K562 (cell line): Measurements from ENCODE around the gene KCNAB2.

Experiments used
- BRD4 ChIP-seq: fragments of 200-600 bp; sonication (generic); IDR thresholded peaks from 2 replicates; pipeline ENCODE4 v1.6.1; 2017; ENCODE audit warnings: inconsistent platforms
- CHD4 ChIP-seq: fragments of 200-600 bp; sonication (generic); IDR thresholded peaks from 3 replicates; pipeline ENCODE4 v1.6.1; 2012; ENCODE audit warnings: low read depth, mild to moderate bottlenecking, mixed read lengths, low read length, inconsistent platforms; ENCODE audit not compliant: insufficient read depth, insufficient replicate concordance, poor library complexity, severe bottlenecking
- ETV5 ChIP-seq: sonication (generic); formaldehyde crosslinking; IDR thresholded peaks from 2 replicates; pipeline ENCODE4 v1.4.0; 2020; ENCODE audit warnings: low read depth, mild to moderate bottlenecking, missing genetic modification reagents
- HDAC3 ChIP-seq: fragments of 450-650 bp; IDR thresholded peaks from 2 replicates; pipeline ENCODE4 v1.6.1; 2018; ENCODE audit warnings: borderline replicate concordance, mild to moderate bottlenecking, moderate library complexity; ENCODE audit not compliant: partially characterized antibody
- MED1 ChIP-seq: sonication (generic); formaldehyde crosslinking; IDR thresholded peaks from 2 replicates; pipeline ENCODE4 v1.8.1; 2023; ENCODE audit warnings: missing genetic modification reagents, borderline replicate concordance
- NBN ChIP-seq: fragments of 450-650 bp; IDR thresholded peaks from 2 replicates; pipeline ENCODE4 v1.6.1; 2016; ENCODE audit warnings: low read depth, mild to moderate bottlenecking
- NFE2 ChIP-seq: IDR thresholded peaks from 2 replicates; pipeline ENCODE4 v1.6.1; 2014; ENCODE audit warnings: antibody characterized with exemption, low read depth
- NR3C1 ChIP-seq: sonication (generic); formaldehyde crosslinking; IDR thresholded peaks from 2 replicates; pipeline ENCODE4 v1.8.1; 2022; ENCODE audit warnings: missing genetic modification reagents
- TGIF2 ChIP-seq: sonication (generic); formaldehyde crosslinking; IDR thresholded peaks from 2 replicates; pipeline ENCODE4 v1.8.1; 2022; ENCODE audit warnings: mild to moderate bottlenecking, missing genetic modification reagents, moderate library complexity
- ZBTB1 ChIP-seq: sonication (generic); formaldehyde crosslinking; IDR thresholded peaks from 2 replicates; pipeline ENCODE4 v1.8.1; 2023; ENCODE audit warnings: missing genetic modification reagents, low read depth, mild to moderate bottlenecking, borderline replicate concordance
- TF ChIP-seq, protein P1 (sequence below): fragments of 200-800 bp; sonication (Bioruptor generic); IDR thresholded peaks from 2 replicates; pipeline ENCODE4 v1.6.1; 2017; ENCODE audit warnings: missing genetic modification characterization, missing compliant biosample characterization
- TF ChIP-seq, protein P2 (sequence below): sonication (generic); formaldehyde crosslinking; IDR thresholded peaks from 2 replicates; pipeline ENCODE4 v1.9.0; 2022; ENCODE audit warnings: mild to moderate bottlenecking, missing genetic modification reagents
- TF ChIP-seq, protein P3 (sequence below), 3 experiments: IDR thresholded peaks in 2 of 3; conservative IDR thresholded peaks in 1 of 3; 2 replicates each; pipeline ENCODE4 v1.5.1; 2011 to 2012; ENCODE audit warnings: low read length in 3 of 3, mild to moderate bottlenecking in 3 of 3, control low read depth in 2 of 3, improper control_type of control experiment in 1 of 3, inconsistent platforms in 1 of 3, low read depth in 1 of 3, mixed read lengths in 1 of 3, moderate library complexity in 1 of 3; ENCODE audit not compliant: insufficient read depth in 2 of 3

DNA sequence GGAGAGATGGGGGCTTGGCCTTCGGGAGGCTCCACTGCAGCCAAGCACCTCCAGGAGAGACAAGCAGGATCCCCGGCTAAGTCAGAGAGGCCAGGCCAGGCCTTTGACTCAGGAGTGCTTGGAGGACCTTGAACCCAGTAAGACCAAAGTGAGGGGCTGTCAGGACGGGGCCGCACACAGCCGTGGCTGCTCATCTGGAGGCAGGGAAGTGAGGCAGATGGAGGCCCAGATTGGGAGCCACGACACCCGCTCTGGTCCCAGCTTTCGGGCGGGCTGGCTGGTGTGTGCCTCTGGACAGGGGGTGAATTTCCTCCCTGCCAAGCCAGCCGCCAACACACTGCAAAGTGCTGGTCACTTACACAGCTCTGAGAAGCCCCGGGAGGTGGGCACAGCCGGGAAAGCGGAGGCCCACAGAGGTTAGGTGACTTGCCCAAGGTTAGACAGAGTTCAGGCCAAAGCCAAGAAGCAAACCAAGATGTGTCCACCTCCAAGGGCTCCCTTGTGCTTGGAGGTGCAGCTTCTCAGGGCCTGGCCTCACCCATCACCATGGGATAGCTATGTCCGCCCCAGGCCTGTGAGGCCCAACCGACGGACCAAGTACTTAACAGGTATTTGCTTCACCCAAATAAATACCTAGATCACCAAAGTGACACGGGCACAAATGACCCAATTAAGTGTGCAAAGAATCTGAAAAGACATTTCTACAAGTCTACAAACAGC lies 76.1 kb downstream of the KCNAB2 start:
- TF ChIP-seq NR3C1 (CRISPR knock-in tag) (no peak), TGIF2 (CRISPR knock-in tag) (no peak), BRD4 (no peak), CHD4 (no peak), ZBTB1 (CRISPR knock-in tag) (no peak), MED1 (CRISPR knock-in tag) (no peak), HDAC3 (no peak), NFE2 (no peak), NBN (no peak), ETV5 (CRISPR knock-in tag) (no peak)
- TF ChIP-seq, protein P1, sequence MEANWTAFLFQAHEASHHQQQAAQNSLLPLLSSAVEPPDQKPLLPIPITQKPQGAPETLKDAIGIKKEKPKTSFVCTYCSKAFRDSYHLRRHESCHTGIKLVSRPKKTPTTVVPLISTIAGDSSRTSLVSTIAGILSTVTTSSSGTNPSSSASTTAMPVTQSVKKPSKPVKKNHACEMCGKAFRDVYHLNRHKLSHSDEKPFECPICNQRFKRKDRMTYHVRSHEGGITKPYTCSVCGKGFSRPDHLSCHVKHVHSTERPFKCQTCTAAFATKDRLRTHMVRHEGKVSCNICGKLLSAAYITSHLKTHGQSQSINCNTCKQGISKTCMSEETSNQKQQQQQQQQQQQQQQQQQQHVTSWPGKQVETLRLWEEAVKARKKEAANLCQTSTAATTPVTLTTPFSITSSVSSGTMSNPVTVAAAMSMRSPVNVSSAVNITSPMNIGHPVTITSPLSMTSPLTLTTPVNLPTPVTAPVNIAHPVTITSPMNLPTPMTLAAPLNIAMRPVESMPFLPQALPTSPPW (CRISPR knock-in tag), result no peak
- TF ChIP-seq, protein P2, sequence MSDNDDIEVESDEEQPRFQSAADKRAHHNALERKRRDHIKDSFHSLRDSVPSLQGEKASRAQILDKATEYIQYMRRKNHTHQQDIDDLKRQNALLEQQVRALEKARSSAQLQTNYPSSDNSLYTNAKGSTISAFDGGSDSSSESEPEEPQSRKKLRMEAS (CRISPR knock-in tag), result no peak
- TF ChIP-seq, protein P3, sequence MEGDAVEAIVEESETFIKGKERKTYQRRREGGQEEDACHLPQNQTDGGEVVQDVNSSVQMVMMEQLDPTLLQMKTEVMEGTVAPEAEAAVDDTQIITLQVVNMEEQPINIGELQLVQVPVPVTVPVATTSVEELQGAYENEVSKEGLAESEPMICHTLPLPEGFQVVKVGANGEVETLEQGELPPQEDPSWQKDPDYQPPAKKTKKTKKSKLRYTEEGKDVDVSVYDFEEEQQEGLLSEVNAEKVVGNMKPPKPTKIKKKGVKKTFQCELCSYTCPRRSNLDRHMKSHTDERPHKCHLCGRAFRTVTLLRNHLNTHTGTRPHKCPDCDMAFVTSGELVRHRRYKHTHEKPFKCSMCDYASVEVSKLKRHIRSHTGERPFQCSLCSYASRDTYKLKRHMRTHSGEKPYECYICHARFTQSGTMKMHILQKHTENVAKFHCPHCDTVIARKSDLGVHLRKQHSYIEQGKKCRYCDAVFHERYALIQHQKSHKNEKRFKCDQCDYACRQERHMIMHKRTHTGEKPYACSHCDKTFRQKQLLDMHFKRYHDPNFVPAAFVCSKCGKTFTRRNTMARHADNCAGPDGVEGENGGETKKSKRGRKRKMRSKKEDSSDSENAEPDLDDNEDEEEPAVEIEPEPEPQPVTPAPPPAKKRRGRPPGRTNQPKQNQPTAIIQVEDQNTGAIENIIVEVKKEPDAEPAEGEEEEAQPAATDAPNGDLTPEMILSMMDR (IDR thresholded peaks at IDR 0.05 in 2 of 3, conservative IDR thresholded peaks at IDR 0.05 in 1 of 3; ENCODE audit: insufficient read depth in 2 of 3, low read depth in 1 of 3, low read length in 3 of 3), result no peak
